T-helper 2 cell treated with Interferon-gamma antibody and Interleukin-4, amounts not matched to agents 100 ng/mL and 5 ng/mL, for 36 hours (primary cell): ENCODE results near the gene KCNK7. TPM values are rescaled to one million over a fixed set of nuclear protein-coding genes. Genes with fewer than 3 reads are reported as not detected.

ENCODE experiments used
- intact Hi-C: fragments of 100-400 bp; cut with micrococcal nuclease; formaldehyde crosslinking; loops from one replicate; pipeline ENCODE4 v1.15.1; 2023
- total RNA-seq: library from RNA; stranded (reverse); gene quantifications from 2 replicates; pipeline ENCODE4 v1.2.3, GENCODE V29; 2022

KCNK7 gene
- total RNA-seq, 1 donor from 2014 or later: 1.7 TPM

DNA sequence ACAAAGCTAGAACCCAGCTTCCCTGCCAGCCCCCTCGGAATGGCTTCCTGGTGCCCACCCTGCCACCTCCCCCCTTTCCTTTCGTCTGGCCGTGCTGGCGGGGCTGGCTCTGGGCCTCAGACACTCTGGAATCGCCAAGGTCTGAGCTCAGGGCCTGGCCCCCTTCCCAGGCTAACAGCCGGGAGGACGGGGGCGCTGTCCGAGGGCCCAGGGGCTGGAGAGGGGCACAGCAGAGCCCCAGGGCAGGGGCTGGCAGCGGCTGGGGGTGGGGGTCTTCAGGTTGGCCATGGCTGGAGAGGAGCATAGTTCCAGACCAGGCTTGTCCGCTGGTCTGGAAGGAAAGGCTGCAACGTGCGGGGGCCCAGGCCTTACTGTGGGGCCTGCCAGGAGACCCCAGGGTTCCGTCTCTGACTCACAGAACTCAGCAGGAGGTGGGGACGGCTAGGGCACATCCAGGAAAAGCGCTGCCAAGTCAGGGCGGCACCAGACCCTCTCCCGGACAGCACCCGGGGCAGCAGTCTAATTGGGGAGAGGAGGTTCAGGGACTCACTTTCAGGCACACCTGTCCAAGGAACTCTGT, 36.6 kb downstream of the KCNK7 start:
- intact Hi-C loops: no loop called here

DNA sequence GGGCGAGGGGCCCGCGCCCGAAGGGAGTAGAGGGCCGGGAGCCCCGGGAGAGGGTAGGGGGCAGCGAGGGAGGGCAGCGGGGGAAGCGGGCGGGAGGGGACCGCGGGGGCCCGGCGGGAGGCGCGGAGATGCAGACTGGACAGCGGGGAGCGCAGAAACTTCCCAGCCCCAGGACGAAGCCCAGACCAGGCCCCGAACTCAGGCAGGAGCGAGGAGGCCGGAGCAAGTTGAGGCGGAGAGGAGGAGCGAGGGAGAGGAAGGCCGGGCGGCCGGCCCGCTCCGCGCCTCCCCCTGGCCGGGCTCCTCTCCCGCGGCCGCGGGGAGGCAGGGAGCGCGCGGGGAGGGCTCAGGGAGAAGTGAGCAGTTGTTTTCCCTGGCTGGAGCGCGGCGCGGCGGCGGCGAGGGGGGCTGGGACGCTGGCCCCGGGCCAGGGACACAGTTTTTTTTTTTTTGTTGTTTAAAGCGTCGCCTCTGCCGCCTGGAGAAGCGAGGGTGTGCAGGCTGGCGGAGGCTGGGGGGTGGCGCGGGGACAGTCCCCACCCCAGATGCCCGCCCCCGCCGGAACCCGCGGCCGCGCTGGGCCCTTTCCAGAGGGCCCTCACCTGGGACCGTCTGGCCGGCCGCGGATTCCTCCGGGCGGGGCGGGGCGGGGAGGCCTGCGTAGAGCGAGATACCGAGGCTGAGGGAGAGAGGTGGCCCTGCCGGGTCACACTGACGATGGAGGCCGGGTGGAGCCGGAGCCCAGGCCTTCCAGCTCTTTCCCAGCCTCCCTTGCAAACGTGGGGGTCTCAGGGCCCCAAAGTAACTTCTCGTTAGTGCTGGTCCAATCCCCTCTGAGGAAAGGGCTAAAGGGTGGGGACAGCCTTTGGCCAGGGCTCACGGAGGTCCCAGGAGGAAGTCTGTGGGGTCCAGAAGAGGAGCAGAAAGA, 37.3 kb downstream of the KCNK7 start, which contains the start of gene LTBP3:
Gene LTBP3 (minus strand): TSS at position 358 of the 928 bp plus-strand sequence. CDS start 400 bp downstream, outside the sequence.
- intact Hi-C loops: no loop called here

DNA sequence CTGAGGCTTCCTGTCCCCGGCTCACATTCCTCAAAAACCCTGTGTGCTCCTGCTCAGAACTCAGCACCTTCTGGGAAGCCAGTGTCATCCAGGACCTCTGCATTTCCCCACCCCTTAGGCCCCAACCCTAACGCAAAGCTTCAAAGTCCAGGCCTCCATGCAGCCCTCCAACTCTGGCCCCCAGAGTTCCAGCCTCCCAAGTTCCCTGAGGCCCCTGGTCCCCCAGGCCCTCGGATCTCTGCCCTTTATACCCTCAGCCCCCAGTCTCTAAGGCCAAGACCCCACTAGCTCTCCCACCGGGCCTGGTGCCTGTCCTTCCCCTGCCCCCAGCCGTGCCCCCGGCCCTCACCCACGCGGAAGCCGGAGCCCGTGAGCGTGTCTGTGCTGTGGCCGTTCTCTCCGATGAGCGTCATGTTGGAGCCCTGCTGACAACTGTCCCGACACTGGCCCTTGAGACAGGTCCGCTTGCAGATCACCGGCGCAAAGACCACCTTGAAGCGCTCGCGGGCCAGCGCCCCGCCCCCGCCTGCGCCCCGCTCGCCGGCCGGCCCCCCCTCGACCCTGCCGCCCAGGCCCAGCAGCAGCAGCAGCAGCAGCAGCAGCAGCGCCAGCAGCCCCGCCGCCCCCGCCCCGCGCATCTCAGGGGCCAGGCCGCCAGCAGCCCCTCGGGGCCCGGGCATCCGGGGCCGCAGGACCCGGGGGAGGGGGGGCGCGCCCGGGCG, 38.2 kb downstream of the KCNK7 start:
- intact Hi-C loops: no loop called here

DNA sequence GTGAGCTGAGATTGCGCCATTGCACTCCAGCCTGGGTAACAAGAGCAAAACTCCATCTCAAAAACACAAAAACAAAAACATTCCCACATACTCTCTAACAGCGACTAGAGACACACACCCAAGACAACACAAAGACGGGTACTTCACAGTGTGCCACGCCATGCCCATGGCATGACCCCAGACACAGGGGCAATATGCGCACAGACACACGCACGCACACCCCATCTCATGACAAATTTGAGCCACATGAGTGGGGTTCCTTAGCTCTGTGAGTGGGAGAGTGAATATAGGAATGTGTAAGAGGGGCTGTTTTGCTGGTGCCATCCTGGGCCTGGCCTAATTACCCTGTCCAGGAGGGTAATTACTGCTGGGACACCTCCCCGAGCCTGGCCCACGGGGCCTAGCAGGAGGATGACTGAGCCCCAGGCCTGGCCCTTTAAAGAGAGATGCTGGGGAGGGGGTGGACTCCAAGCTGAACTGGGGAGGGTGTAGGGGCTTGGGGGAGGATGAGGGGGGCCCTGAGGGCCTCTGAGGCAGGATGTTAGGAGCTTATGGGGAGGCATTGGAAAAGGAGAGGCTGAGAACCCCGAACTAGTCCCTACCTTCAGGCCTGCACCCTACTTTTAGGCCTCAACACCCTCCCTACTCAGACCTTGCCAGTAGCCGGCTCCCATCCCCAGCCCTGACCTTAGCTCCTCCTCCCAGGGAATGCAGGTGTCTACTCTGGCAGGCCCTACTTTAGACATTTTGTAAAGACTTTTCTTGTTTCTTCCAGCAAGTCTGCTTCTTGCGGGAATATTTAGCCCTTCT, 38.9 kb downstream of the KCNK7 start:
- intact Hi-C loops: no loop called here

DNA sequence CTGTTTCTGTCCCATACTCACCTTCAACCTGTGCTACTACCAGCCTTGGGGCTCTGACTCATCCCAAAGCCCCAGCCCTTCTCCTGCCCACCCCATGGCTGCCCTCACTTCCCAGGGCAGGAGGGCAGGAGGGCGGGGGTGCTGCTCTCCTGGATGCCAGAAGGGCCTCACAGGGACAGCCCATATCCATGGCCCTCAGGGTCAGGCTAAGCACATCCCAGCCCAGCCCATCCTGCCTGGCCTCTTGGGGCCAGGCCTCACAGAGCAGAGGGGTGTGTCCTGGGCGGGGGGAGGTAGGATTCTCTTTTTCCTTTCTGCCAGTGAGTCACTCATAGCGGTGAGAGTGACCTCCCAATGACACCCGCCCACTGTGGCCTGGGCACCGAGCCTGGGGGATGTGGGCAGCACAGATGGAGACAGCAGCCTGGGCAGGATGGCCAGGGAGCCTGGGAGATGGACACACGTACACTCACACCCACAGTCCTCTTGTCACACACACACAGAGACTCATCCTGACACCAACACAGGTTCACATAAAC, 39.8 kb downstream of the KCNK7 start:
- intact Hi-C loops: loop anchor here (2.0 kb wide), 1 partner anchor 15 kb away; no protein-coding TSS in a partner anchor

- intact Hi-C loops: loop anchor here (2.0 kb wide), 1 partner anchor 14 kb away; no protein-coding TSS in a partner anchor
These were observed 40.7 kb downstream of the KCNK7 start for GRCh38 chr11:65554842-65555430.

GRCh38 chr11:65554057-65554818, 41.4 kb downstream of the KCNK7 start:
- intact Hi-C loops: loop anchor here (2.0 kb wide), 1 partner anchor 13 kb away; no protein-coding TSS in a partner anchor

DNA sequence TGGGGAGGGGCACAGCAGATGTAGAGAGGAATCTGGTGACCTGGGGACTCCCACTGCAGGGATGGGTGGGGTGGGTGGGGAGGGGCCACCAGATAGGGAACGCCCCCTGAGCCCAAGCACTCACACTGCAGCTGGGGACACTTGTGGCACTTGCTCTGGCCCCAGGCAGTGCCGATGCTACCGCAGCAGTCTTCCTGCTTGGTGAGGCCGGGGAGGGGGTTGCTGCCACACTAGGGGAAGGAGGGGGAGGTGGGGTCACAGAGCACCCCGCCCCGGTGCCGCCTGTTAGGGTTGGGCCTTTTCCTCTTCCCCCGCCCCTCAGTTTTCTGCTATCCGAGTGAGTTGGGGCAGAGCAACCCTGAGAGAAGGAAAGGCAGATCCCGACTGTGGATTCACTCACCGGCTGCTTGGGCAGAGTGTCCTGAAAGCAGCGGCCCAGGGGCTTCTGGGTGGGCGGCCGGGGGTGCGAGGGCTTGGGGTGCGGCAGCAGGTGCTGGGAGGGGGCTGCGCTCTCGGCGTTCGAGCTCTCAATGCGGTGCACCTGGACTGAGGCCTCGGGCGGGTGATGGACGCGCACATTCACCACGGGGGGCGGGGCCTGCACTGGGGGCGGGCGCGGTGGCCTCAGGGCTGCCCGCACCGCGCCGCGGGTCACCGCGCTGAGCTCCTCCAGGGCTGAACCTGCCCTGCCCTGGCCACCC, 42.1 kb downstream of the KCNK7 start:
- intact Hi-C loops: loop anchor here (2.0 kb wide), 2 partner anchors 13 to 17 kb away; partner anchors contain the start of gene ZNRD2

GRCh38 chr11:65552388-65552951, 43.1 kb downstream of the KCNK7 start:
- intact Hi-C loops: loop anchor here (2.0 kb wide), 1 partner anchor 18 kb away; the partner anchor contains the start of gene ZNRD2

GRCh38 chr11:65551572-65552387, 43.8 kb downstream of the KCNK7 start:
- intact Hi-C loops: loop anchor here (2.0 kb wide), 1 partner anchor 19 kb away; the partner anchor contains the start of gene ZNRD2

DNA sequence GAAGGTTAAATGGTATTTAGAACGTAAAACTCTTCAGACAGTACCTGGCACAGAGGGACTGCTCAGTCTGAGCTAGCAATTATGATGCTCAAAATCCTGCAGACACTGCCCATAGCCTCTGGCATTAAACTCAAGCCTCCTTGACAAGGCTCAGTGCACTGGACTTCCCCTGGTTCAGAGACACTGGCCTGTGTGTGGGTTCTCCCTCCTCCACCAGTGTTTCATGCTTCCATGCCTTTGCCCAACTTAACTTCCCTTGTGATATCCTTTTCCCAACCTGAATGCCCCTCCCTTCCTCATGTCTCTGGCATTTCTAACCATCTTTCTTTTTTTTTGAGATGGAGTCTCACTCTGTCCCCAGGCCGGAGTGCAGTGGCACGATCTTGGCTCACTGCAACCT, 46.5 kb downstream of the KCNK7 start:
- intact Hi-C loops: no loop called here

- intact Hi-C loops: no loop called here
These were observed 47.2 kb downstream of the KCNK7 start for GRCh38 chr11:65548395-65548794.

GRCh38 chr11:65547446-65548125, 48.0 kb downstream of the KCNK7 start:
- intact Hi-C loops: no loop called here

DNA sequence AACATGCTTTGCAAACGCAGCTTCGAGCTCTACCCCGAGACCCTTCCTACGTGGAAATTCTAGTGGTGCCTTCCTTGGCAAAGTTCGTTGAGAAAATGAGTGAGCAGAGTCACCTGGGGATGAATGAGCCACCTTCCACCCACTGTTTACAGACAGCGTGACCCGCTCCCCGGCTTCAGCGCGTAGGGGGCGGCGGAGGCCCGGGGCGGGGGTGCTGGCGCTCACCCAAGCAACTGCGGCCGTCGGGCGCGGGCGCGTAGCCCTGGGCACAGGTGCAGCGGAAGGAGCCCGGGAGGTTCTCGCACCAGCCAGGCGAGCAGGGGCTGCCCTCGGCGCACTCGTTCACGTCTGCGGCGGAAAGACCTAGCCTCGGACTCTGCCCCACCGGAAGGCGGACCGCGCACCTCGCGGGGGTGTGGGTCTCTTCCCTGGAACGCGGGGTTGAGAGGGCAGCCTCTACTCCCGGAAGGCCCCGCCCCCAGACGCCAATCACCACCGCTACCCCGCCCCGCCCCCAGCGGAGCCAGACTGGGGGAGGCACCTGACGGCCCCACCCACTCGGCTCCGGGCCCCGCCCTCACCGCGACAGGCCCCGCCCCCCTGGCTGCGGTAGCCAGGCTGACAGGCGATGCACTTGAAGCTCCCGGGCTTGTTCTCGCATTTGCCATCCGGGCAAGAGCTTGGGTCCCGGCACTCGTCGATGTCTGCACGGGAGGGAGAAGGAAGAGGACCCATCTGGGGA, 49.2 kb downstream of the KCNK7 start:
- intact Hi-C loops: no loop called here

DNA sequence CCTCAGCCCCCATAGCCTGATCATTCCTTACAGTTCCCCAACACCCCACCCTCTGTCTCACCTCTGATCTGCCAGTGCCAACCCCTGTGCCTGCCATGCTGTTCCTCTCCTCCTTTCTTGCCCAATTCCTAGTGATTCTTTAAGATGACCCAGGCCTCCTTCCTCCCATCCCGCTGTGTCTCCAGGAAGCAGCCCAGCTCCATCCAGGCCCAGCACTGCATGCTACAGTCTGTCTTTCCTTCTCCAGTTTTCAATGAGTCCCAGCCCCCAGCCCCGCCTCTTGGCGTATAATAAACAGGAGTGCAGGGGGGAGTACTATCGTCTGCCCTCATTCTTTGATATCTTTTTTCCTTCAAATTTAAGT, 49.8 kb downstream of the KCNK7 start:
- intact Hi-C loops: no loop called here
